Stimulated activated CD4-positive, alpha-beta T cell treated with anti-CD3 and anti-CD28 coated beads, Interleukin-15, amount 100 ng/mL, for 24 hours (primary cell): Measurements from ENCODE around the gene RGS3.

ENCODE experiments used
- DNase-seq: peaks from one replicate; pipeline ENCODE4 v3.0.0-alpha.2; 2020

Gene RGS3

GRCh38 chr9:113492343-113493202 lies 29.0 kb downstream of the RGS3 start:
- no peak for DNase-seq

- DNase-seq: no peak
Measured at GRCh38 chr9:113493203-113493520, 29.6 kb downstream of the RGS3 start.

GRCh38 chr9:113495526-113495925 lies 32.0 kb downstream of the RGS3 start:
- no peak for DNase-seq

GRCh38 chr9:113497051-113497450 lies 33.5 kb downstream of the RGS3 start:
- no peak for DNase-seq

- DNase-seq: no peak
Measured at GRCh38 chr9:113499153-113499875, 35.8 kb downstream of the RGS3 start.

- no peak for DNase-seq
Measured at GRCh38 chr9:113499876-113500497, 36.5 kb downstream of the RGS3 start.

- DNase-seq: no peak
Measured at GRCh38 chr9:113501129-113501686, 37.7 kb downstream of the RGS3 start.

GRCh38 chr9:113501852-113502251 lies 38.3 kb downstream of the RGS3 start:
- DNase-seq: no peak

- no peak for DNase-seq
Measured at GRCh38 chr9:113502427-113503034, 39.0 kb downstream of the RGS3 start.

- no peak for DNase-seq
Measured at GRCh38 chr9:113503131-113503541, 39.6 kb downstream of the RGS3 start.

- DNase-seq: no peak
Measured at GRCh38 chr9:113503613-113504211, 40.2 kb downstream of the RGS3 start.

- no peak for DNase-seq
Measured at GRCh38 chr9:113504725-113505590, 41.4 kb downstream of the RGS3 start.

GRCh38 chr9:113506090-113506589 lies 42.6 kb downstream of the RGS3 start:
- DNase-seq: no peak

- no peak for DNase-seq
Measured at GRCh38 chr9:113507256-113507655, 43.7 kb downstream of the RGS3 start.

- peak; percentile 32 for DNase-seq
Measured at GRCh38 chr9:113508111-113508749, 44.7 kb downstream of the RGS3 start.

- DNase-seq: no peak
Measured at GRCh38 chr9:113509463-113509862, 45.9 kb downstream of the RGS3 start.

- DNase-seq: no peak
Measured at GRCh38 chr9:113511047-113511521, 47.6 kb downstream of the RGS3 start.

- DNase-seq: peak; percentile 87
Measured at GRCh38 chr9:113511856-113512761, 48.6 kb downstream of the RGS3 start.

GRCh38 chr9:113513111-113513510 lies 49.6 kb downstream of the RGS3 start:
- no peak for DNase-seq

GRCh38 chr9:113513536-113513935 lies 50.0 kb downstream of the RGS3 start:
- no peak for DNase-seq
